ENCODE results near the gene ZNF385D.

ZNF385D gene

DNA sequence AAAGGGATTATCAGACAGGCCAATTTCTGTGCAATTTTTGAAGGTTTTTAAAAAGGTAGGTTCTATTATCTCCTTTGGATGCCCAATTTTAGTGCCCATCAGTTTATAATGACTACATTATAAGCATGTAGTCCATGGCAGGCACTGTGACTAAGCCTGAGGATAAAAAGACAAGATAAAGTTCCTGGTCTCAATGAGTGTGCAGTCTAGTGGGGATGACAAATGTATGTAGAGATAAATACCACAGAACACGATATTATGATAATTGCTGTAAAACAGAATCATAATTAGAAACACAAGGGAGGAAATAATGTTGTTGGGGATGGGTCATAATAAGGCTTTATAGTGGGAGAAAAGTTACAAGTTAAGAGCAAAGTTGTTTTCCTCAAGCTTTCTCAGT lies 163.1 kb downstream of the ZNF385D start:
- no peak for DNase-seq

DNA sequence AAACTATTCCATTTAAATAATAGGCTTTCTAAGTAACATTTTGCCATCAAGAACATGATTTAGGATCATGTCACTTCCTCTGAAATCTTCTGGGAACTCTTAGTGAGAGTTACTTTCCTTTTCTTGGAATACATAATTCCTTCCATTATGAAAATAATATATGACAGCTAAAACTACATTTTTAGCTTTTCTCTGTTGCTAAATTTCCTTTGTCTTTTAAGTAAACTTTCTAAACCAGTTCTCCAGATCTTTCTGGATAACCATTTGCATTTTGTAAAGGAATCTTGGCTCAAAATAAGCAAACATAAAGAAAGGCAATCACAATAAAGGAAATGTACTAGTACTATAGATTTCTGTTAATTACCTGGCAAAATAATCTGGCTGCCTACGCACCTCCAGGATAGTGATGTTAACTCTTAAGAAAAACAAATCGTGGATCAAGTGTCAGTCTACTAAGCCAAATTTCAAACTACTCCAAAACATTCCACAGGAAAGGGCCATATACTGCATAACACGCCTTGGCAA lies 165.7 kb downstream of the ZNF385D start:
- DNase-seq, result no peak

DNA sequence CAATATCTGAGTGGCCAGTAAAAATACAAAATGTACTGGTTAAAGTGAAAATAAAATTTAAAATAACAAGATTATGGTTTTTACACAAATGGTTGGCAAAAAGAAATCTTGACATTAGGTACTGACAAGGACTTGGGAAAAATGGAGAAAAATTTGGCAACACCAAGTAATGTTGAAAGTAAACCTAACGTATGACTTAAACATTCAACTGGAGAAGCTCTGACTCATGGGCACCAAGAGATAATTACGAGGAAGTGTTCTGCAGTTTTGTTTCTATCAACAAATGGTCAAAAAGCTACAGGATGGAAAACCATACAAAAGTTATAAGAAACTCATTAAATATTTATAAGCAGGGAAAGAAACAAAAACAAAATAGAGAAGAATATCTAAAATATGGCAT lies 177.7 kb downstream of the ZNF385D start:
- no peak for DNase-seq

DNA sequence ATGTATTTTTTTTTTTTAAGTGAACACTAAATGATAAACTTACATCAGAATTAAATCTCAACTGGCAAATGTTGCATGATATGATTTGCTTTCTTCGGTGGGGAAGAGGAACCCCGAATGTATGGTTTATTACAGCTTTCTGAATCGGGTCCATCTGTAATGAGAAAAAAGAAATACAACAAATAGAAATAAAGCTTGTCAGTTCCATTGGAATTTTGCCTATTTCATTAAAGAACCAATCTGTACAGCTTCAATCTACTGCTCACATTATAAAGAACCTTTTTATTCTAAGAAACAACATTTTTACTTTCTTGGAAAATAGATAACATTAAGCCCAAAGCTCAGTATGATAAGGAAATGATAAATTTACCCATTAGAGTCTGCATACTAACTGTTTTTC lies 186.5 kb downstream of the ZNF385D start:
- no peak for DNase-seq

DNA sequence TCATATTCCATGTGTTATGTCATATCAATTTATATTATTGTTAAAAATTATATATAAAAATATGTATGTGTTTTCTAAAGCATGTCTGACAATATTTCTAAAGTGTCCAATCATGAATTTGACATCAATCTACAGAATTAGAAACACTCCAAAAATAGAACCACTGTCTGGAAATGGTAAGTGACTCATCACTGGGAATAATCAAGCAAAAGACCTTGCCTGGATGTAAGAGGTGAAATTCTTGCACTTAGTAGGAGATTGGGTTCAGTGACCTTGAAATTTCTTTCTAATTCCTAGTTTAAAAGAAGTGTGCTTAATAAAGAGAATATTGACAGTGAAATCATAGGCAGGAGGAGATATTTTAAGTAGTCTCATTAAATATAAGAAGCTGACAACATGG lies 188.8 kb downstream of the ZNF385D start:
- no peak for DNase-seq

DNA sequence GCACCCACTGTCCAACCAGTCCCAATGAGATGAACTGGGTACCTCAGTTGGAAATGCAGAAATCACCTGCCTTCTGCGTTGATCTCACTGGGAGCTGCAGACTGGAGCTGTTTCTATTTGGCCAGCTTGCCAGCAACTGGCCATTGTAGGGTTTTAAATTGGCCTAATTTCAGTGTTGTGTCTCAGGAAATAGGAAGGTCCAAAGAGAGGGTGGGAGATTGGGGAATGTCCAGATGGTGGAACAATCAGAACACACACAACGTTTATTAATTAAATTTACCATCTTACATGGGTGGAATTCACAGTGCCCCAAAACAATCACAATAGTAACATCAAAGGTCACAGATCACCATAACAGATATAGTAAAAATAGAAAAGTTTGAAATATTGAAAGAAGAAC lies 189.5 kb downstream of the ZNF385D start:
- no peak for DNase-seq

DNA sequence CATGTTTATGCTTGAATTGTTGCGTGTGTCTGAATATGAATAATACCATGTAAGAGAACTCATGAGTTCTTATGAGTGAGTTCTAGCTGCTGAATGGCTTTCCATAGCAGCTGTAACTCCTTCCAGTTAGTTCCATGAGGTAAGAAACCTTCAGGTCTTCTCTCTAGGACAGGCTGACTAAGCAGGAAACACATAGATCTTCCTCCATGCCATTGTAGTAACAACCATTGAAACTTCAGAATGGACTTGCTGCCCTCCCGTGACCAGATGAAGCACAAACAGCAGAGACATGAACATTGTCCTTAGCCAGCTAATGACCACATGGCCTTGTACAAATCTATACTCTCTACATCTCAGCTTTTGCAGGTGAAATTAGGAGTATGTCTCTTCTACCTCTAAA lies 200.0 kb downstream of the ZNF385D start:
- peak in 1 of 3 experiments; percentile 2 for DNase-seq

GRCh38 chr3:21544076-21544462 lies 206.9 kb downstream of the ZNF385D start:
- DNase-seq, result no peak

DNA sequence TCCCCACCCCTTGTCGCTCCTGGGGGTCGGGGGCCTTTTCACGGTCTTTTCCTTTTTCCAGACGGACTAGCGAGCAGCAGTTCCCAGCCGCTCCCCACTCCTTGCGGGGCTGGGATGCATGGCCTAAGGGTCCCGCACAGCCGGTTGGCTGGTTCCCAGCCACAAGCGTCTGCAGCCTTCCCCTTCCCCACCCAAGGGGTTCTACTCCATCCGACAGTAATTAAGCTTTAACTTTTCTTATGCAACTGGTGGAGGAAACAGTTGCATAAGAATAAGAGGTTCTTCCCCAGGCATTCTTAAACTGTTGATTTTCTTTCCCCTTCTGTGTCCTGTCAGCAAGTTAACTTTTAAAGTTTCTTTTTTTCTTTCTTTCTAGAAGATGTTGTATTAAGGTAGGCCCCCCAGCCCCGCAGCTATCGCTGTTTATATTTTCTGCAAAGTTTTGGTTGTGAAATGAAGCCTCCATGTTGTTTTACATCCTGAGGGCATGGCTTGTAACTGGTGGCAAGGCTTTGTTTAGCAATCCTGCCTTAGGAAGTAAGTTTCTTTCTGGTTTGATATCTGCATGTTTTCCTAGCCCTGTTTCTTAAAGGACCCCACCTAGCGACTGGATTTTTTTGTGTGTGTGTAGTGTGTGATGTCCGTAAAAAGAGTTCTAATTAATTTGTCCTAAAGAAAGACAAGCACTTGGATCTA lies 207.5 kb downstream of the ZNF385D start:
- no peak for DNase-seq

DNA sequence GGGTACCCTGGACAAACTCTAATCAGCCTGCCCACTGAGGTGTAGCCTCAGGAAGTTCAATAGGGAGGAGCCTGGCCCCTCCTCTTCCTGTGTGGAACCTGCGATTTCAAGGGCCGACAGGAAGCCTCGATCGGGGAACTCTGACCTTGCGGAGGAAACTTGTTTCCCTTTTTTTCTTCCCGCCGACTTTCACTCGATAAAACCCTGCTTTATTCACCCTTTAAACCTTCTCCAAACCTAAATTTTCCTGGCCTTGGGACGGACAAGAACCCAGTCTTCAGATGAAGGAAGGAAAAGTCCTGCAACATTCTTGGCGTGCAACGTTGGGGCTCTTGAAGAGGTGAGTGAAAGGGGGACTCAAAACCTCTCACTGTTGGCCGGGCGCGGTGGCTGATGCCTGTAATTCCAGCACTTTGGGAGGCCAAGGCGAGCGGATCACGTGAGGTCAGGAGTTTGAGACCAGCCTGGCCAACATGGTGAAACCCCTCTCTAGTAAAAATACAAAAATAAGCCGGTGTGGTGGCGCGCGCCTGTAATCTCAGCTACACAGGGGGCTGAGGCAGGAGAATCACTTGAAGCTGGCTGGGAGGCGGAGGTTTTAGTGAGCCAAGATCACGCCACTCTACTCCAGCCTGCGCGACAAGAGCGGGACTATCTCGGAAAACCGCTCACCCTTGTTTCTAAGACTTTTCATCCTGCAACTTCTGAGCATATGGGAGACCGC lies 208.2 kb downstream of the ZNF385D start:
- no peak for DNase-seq

- DNase-seq, result no peak
These were observed 210.7 kb downstream of the ZNF385D start for GRCh38 chr3:21540265-21540664.

DNA sequence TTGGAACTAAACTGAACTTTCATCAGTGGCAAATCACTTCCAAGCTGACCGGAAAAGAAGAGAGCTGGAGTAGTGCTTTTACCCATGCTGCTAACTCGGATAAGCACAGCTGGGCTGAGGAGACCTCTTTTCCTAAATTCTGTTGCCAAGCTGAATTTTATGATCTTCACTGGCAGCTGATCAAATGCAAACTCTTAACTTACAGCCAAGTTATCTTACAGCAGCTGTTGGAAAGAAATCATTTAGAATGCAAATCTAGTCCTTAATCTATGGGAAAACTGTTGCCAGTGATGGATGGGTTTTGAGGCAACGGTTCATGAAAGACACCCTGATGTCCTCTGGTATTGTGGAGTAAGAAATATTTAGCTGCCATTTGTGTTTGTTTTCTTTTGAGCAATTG lies 216.5 kb downstream of the ZNF385D start:
- DNase-seq, result no peak

- DNase-seq, result peak in 2 of 3 experiments; percentile 5 to 74
These were observed 218.0 kb downstream of the ZNF385D start for GRCh38 chr3:21533002-21533401.

DNA sequence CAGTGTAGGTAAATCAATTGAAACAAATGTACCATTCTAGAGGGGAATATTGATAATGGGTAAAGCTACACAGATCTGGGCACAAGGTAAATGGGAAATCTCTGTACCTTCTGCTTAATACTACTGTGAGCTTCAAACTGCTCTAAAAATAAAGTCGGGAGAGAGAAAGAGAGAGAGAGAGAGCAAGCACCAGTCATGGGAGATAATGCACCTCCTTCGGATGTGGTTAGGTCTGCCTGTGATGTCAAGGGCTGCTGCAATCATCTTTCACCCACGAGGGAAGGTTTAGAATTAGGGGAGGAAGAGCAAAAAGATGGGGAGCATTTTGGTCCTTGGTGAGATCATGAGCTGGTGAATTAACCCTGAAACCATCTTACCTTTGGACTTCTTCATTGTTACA lies 219.1 kb downstream of the ZNF385D start:
- no peak for DNase-seq

DNA sequence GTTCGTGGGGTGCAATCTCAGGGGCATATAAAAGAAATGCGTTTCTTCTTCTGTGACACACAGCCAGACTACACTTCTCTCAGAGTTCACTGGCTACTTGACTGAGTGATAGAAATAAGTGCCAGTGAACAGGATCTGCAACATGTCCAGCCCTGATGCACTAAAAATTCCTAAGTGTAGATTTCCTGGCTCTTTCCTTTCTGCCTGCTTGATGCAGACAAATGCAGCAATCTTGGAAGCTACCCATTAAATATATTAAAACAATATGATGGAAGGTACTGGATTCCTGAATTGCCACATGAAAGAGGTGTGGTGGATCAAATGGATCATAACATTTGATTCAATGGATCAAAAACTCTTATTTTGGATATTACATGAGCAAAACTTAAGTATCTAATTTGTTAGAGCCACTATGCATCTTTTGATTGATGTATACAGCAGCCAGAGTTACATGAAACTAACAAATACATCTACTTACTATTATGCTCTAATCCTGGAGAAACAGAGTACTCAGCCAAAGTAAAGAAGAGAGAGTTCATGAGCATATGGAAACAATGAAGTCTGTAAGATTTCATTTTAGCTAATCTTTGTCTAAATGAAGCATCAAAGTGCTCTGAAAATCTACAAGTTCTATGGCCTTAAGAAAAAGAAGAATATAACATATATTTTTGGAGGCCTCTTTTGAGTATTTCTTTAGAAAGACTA lies 222.6 kb downstream of the ZNF385D start:
- no peak for DNase-seq

DNA sequence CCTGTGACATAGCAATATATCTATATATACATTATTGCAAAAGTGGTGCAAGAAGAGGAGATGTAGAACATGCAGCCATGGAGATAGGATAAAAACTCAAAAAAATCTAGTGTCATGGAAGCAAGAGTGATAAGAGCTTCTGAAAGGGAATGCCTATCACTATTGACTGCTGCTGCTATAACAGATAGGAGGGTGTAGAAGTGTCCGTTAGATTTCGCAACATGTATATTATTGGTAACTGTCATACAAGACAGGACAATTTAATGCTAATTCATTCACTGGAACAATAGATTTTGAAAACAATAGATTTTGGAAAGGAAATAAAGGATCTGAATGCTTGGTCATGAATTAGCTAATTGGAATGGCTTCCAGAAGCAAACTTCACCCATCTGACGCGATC lies 224.5 kb downstream of the ZNF385D start:
- DNase-seq, result no peak

DNA sequence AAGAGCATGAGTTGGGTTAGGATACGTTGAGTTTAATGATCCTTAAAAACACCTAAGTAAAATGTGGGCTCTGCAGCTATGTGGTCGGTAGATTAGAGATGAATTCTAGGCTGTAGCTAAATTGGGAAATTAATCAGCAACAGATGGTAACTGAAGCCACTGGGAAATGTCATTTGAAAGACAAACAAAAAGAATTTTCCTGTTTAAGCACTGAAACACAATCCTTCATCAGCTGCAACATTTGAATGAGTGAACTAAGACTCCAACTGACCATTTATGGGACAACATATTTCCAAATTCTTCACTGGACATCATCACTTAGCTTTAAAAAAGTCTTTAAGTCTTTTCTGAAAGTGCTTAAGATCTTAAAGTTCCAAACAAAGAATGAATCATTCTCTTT lies 226.9 kb downstream of the ZNF385D start:
- DNase-seq, result no peak

- no peak for DNase-seq
These were observed 230.7 kb downstream of the ZNF385D start for GRCh38 chr3:21520106-21520963.

DNA sequence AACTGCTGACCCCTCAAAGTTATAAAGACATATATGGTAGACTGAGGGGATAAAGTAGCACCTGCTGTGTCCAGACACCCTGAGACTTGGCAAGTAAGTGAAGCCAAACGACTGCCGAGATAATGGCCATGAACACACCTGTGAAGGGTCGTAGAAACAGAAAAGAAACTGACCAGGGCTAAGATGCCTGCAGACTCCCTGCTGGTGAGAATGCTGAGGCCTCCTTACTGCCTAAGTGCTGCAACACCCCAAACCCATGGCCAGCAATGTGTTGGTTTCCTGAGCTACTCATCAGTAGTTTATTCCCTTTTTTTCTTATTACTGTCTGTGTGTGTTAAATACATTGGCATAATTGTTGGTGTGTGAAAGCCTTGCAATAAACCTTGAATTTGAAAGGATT lies 233.8 kb downstream of the ZNF385D start:
- DNase-seq, result no peak

GRCh38 chr3:21515417-21515816 lies 235.6 kb downstream of the ZNF385D start:
- DNase-seq, result no peak

DNA sequence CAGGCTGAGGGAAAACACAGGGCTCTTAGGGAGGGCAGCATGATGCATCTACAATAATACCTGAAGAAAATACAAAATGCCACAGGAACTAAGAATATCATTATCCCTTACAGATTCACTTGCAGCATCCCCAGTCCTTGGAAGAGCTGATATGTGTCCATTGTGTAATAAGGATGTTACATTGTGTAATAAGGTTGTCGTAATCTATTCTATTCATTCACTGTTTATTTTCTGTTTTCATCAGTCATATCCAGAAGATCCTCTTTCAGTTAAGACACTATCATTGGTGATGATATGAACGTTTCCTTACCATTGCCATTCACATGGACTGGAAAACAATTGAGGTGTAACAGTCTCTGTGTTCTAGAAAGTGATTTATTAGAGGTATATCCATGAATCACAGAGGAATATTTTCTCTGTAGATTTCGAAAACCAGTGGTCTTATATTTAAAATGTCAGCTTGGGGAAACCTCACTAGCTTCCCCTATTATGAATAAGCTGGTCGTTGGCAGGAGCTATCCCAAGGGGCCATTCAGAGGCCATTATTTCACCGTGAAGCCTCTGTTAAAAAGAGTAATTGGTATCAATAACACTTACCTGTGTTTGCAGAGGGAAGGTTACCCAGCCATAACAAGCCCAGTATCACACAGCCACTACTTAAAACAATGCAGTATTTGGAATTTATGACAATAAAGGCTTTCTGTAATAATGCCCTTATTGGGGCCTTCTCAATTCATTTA lies 241.1 kb downstream of the ZNF385D start:
- peak; percentile 10 to 66 (median 60) for DNase-seq

DNA sequence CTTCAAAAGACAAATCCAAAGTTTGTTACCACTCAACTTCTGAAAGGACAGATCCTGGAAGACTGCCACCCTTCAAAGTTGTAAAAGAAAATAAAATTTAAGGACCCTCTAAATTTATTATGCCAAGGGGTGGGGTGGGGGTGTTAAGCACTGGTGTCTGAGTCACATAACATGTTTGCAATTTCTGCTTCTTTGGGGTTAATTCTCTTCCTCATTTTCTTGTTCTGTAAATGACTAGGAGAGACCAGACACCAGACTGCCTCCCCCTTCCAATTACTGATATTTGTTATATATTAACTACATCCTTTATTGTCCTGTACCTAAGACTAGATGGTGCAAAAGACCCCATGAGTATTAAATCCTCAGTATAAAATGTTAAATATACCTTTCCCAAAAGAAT lies 242.8 kb downstream of the ZNF385D start:
- no peak for DNase-seq
